ENCODE data around the gene TWNK. TPM values are rescaled to one million over a fixed set of nuclear protein-coding genes. Genes with fewer than 3 reads are reported as not detected.

Gene TWNK
- total and polyA plus RNA-seq, 9 of the 15 experiments (the other 6 are each of a cell fraction or from before 2014, with no cell fraction given): 11.6 to 34.7 (median 17.4) TPM

DNA sequence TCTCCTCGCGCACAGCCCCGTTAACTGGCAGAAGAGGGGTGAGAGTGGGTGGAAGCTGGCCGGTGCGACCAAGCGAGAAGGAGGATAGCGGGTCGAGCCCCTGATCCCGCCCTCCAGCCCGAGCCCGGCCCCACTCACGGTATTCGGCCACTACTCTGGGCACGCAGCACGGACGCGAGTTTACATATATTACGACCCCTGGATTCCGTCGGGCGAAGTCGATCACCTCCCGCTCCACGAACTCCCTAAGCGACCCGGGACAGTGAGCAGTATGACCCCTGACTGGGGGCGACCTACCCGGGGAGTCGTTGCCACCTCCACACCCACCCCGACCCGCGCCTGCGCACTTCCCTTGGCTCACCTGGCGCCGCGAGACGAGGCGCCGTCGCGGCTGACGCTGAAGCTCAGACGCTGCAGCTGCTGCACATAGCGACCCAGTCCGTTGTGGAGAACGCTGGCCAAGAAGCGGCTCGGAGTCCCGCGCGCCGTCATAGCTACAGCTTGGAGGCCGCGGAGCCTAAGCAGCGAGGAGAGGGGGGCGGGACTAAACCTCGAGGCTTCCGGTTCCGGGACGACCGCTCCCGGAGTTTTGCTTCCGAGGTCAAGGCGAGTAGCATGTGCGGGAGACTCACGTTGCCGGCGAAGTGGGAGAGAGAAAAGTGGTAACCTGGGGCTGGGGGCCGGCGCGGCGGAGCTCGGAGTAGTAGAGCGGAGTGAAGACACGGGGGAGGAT is at the start of gene TWNK, which contains the start of gene MRPL43 (continued):
- no peak for TF ChIP-seq OTX1 (CRISPR knock-in tag; IDR thresholded peaks at IDR 0.05)
- no peak for TF ChIP-seq ZNF384 (IDR thresholded peaks at IDR 0.05; ENCODE audit: low read depth, low read length)
- TF ChIP-seq SPI1 (IDR thresholded peaks at IDR 0.05; ENCODE audit: borderline replicate concordance, low read depth, low read length): no peak
- no peak for TF ChIP-seq PHB (CRISPR knock-in tag; IDR thresholded peaks at IDR 0.05)
- TF ChIP-seq LEF1 (IDR thresholded peaks at IDR 0.05): no peak
- TF ChIP-seq, protein P1, sequence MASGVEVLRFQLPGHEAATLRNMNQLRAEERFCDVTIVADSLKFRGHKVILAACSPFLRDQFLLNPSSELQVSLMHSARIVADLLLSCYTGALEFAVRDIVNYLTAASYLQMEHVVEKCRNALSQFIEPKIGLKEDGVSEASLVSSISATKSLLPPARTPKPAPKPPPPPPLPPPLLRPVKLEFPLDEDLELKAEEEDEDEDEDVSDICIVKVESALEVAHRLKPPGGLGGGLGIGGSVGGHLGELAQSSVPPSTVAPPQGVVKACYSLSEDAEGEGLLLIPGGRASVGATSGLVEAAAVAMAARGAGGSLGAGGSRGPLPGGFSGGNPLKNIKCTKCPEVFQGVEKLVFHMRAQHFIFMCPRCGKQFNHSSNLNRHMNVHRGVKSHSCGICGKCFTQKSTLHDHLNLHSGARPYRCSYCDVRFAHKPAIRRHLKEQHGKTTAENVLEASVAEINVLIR (CRISPR knock-in tag; IDR thresholded peaks at IDR 0.05): no peak
- no peak for TF ChIP-seq BRCA1 (IDR thresholded peaks at IDR 0.05)
- TF ChIP-seq BRCA1 (CRISPR knock-in tag; IDR thresholded peaks at IDR 0.05): no peak
- TF ChIP-seq ZNF133 (CRISPR knock-in tag; IDR thresholded peaks at IDR 0.05): no peak
- TF ChIP-seq ASH1L (IDR thresholded peaks at IDR 0.05; ENCODE audit: borderline replicate concordance, low read depth, partially characterized antibody): no peak
- no peak for TF ChIP-seq PHB2 (IDR thresholded peaks at IDR 0.05; ENCODE audit: low read depth)
- no peak for TF ChIP-seq TRIM24 (IDR thresholded peaks at IDR 0.05)
- TF ChIP-seq ZNF143 (CRISPR knock-in tag; IDR thresholded peaks at IDR 0.05): no peak
- TF ChIP-seq, protein P2, sequence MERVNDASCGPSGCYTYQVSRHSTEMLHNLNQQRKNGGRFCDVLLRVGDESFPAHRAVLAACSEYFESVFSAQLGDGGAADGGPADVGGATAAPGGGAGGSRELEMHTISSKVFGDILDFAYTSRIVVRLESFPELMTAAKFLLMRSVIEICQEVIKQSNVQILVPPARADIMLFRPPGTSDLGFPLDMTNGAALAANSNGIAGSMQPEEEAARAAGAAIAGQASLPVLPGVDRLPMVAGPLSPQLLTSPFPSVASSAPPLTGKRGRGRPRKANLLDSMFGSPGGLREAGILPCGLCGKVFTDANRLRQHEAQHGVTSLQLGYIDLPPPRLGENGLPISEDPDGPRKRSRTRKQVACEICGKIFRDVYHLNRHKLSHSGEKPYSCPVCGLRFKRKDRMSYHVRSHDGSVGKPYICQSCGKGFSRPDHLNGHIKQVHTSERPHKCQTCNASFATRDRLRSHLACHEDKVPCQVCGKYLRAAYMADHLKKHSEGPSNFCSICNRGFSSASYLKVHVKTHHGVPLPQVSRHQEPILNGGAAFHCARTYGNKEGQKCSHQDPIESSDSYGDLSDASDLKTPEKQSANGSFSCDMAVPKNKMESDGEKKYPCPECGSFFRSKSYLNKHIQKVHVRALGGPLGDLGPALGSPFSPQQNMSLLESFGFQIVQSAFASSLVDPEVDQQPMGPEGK (CRISPR knock-in tag; IDR thresholded peaks at IDR 0.05; ENCODE audit: borderline replicate concordance): no peak
- no peak for TF ChIP-seq ZEB2 (IDR thresholded peaks at IDR 0.05)
- TF ChIP-seq BACH1 (tag; IDR thresholded peaks at IDR 0.05): no peak
- TF ChIP-seq TAF9B (IDR thresholded peaks at IDR 0.05; ENCODE audit: partially characterized antibody): no peak
- no peak for TF ChIP-seq SMARCA4 (IDR thresholded peaks at IDR 0.05)
- no peak for TF ChIP-seq TOE1 (IDR thresholded peaks at IDR 0.05; ENCODE audit: borderline replicate concordance)
- TF ChIP-seq TOE1 (CRISPR knock-in tag; IDR thresholded peaks at IDR 0.05; ENCODE audit: borderline replicate concordance, low read depth): no peak
- TF ChIP-seq KDM5B (IDR thresholded peaks at IDR 0.05; ENCODE audit: insufficient replicate concordance, low read depth, low read length): peak; percentile 71
- TF ChIP-seq KDM2B (CRISPR knock-in tag; IDR thresholded peaks at IDR 0.05): no peak
- no peak for TF ChIP-seq ZNF830 (CRISPR knock-in tag; IDR thresholded peaks at IDR 0.05)
- TF ChIP-seq RBM17 (IDR thresholded peaks at IDR 0.05; ENCODE audit: borderline replicate concordance, low read depth, low read length): no peak
- TF ChIP-seq, protein P3, sequence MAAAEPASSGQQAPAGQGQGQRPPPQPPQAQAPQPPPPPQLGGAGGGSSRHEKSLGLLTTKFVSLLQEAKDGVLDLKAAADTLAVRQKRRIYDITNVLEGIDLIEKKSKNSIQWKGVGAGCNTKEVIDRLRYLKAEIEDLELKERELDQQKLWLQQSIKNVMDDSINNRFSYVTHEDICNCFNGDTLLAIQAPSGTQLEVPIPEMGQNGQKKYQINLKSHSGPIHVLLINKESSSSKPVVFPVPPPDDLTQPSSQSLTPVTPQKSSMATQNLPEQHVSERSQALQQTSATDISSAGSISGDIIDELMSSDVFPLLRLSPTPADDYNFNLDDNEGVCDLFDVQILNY (CRISPR knock-in tag; IDR thresholded peaks at IDR 0.05): no peak
- TF ChIP-seq NCOA4 (IDR thresholded peaks at IDR 0.05; ENCODE audit: partially characterized antibody): no peak
- TF ChIP-seq NFE2L1 (tag; IDR thresholded peaks at IDR 0.05; ENCODE audit: borderline replicate concordance, low read depth): no peak
- no peak for TF ChIP-seq CCNT2 (IDR thresholded peaks at IDR 0.05; ENCODE audit: borderline replicate concordance, extremely low read depth, insufficient read length, low read depth, low read length)

Measured in K562 (cell line).